HG03575 (cell line): Measurements from ENCODE around the gene SLC17A2.

Experiments used
- ATAC-seq: cut with Tn5 transposase; IDR thresholded peaks from one replicate; pipeline ENCODE4 v1.9.1; 2021; ENCODE audit not compliant: unreplicated experiment, insufficient number of reproducible peaks, low FRiP score; ENCODE audit errors: extremely low read depth

Gene SLC17A2

DNA sequence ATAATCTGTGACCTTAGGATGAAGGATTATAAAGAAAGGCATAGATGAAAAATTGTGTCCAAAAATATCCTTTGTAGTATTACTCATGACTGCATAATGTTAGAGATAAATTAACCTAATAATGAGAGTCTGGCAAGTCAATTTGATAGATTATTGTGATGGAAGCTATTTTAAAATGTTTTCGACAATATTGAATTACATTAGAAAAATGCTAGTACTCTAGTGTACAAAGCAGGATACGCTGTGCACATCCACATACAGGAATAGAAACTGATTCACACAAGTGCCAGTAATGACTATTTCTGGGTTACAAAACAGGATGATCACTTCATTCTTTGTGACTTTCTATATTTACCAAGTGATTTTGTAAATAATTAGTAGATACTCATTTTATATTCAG lies 3.3 kb downstream of the SLC17A2 start:
- ATAC-seq: no peak

DNA sequence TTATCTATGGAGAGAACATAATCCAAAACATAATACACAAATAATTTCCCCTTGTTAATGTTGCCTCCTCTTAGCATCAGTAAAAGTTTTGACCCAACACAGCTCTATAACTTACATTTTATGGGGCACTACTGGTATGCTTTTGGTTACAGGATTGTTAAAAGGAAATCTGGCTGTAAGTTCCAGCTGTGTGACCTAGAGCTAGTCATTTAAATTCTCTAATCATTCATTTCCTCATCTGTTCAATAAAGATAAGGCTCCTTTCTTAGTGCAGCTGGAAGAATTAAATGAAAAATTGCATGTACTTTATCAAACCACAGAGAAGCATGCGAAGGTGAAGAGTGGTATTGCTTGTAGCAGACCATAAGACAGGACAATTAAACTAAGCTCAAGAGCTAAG lies 4.6 kb downstream of the SLC17A2 start:
- ATAC-seq: no peak

- ATAC-seq: no peak
These were observed 8.2 kb downstream of the SLC17A2 start for GRCh38 chr6:25922301-25922700.

DNA sequence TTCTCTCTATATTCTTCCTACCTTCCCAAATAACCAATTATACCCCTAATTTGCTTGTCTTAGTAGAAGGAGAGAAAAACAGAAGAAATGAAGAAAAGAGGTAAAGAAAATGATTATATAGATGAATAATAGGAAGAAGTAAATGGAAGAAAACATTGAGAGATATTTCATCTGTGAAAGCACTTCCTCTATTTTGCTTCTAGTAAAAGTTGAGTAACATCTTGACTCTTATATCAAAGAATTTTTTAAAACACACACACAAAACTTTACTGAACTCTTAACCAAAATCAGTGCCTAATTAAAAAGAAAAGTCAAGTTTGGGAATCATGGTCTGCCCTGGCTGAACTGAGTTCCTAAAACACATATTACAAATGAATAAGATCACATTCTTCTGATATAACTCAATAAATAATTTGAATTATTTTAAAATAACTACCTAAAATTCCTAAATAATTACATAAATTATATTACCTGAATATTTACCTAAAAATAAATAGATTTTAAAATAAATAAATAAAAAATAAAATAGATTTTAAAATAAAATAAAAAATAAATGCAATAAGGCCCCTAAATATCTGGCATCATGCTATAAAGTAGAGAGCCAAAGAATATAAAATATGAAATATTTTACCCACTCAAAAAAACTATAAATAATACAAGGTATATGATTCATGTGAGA lies 8.8 kb downstream of the SLC17A2 start:
- ATAC-seq: no peak

DNA sequence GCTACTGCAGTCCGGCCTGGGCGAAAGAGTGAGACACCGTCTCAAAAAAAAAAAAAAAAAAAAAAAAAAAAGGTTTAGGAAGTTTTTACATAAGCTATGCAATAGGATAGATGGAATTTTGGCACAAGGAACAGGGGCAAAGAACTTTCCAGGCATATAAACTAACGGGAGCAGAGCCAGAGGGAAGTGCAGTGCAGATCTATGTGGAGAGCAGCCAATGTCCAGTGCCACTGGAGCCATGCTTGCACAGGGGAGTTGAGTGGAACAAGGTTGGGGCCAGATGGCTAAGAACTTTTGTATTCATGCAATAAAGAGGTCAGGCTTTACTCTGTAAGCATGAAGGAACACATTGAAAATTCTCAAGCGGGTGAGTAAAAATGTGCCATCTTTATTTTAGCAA lies 10.8 kb downstream of the SLC17A2 start:
- no peak for ATAC-seq

GRCh38 chr6:25918083-25918683 lies 12.3 kb downstream of the SLC17A2 start:
- no peak for ATAC-seq

GRCh38 chr6:25916789-25917490 lies 13.6 kb downstream of the SLC17A2 start:
- ATAC-seq: no peak

GRCh38 chr6:25916330-25916729 lies 14.2 kb downstream of the SLC17A2 start:
- no peak for ATAC-seq

DNA sequence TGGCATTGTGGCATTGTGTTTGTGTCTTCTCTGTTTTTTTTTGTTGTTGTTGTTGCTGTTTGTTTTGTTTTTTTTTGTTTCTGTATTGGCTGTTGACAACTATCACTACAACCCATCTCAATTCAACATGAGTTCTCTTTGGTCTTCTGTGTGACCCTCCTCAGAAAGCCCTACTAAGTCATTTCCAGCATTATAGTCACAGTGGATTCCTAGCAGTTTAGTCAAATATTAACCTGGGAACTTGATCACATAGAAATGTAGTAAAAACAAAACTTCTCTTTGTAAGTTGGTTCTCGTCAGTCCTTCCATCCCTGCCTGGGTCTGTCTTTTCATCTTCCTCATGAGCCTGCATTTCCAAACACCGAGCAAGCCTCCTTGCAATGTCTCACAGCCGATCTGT lies 16.8 kb downstream of the SLC17A2 start:
- ATAC-seq: no peak

DNA sequence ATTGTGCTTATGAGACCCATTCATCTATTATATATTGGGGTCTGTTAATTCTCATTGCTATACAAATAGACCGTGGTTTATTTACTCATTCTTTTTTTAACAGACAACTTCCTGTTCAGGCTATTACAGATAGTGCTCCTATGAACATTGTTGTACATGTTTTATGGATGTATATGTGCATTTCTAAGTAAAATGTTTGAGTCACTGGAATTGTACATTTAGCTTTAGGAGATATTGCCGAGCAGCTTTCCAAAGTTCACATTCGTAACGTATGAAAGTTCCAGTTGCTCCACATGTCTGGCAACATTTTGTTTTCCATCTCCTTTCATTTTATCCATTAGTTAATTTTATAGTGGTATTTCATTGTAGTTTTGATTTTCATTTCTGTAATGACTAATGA lies 19.1 kb downstream of the SLC17A2 start:
- no peak for ATAC-seq

GRCh38 chr6:25907475-25908014 lies 22.9 kb downstream of the SLC17A2 start:
- no peak for ATAC-seq

GRCh38 chr6:25903467-25904099 lies 26.9 kb downstream of the SLC17A2 start:
- ATAC-seq: no peak

DNA sequence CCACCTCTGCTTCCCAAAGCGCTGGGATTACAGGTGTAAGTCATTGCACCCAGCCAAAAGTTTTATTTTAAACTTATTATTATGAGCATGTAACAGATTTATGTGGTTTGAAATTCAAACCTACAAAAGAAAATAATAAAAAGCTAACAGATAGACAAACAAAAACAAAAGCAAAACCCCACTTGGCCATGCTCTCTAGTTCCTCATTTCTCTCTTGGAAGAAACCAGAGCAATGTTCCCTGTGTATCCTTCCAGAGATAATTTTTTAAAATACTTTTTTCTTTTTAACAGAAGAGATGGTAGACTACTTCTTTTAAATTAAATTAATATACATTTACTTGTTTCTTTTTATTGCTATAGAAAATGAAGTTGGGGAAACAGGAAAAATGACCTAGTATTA lies 28.4 kb downstream of the SLC17A2 start:
- no peak for ATAC-seq

DNA sequence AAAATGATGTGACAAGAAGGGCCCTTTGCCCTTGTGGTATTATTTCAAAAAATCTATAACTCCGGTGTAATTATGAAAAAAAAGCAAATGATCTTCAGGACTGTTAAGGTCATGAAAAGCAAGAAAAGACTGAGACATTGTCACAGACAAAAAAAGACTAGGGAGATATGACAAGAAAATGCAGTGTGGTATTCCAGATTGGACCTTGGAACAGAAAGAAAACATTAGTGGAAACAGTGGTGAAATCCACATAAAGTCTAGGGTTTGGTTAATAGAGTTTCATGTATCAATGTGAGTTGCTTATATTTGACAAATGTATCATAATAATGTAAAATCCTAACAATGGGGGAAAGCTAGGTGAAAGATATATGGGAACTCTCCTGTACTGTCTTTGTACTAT lies 29.6 kb downstream of the SLC17A2 start:
- ATAC-seq: no peak

DNA sequence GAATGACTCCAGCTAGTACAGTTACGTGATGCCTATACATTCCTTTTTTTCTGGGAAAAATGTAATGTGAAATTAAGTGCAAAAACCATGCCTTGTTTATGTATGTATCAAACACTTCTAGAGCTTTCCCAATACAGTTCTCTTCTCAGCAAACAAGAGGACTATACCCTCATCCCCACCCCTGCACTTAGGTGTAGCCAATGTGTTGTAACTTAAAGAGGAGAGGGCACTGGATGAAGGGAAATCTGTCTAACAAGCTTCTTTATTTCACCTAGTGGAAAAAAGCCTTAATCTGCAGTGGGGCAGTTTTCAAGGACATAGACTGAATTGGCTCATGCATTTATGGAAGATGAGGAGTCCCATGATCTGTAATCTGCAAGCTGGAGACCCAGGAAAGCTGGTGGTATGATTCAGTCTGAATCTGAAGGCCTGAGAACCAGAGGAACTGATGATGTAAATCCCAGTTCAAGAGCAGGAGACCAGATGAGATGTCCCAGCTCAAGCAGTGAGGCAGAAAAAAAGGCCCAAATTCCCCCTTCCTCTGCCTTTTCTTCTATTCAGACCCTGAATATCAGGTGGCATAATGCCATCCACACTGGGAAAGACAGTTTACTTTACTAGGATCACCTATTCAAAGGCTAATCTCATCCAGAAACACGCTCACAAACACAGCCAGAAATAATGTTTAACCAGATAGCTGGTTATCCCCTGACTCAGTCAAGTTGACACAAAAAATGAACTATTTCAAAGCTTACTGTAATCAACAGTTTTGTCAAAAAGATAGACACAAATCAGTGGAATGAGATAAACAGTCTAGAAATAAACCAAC lies 30.7 kb downstream of the SLC17A2 start:
- no peak for ATAC-seq

- no peak for ATAC-seq
These were observed 31.4 kb downstream of the SLC17A2 start for GRCh38 chr6:25899123-25899522.

GRCh38 chr6:25898289-25898977 lies 32.1 kb downstream of the SLC17A2 start:
- ATAC-seq: no peak

- ATAC-seq: no peak
These were observed 34.2 kb downstream of the SLC17A2 start for GRCh38 chr6:25896252-25896651.
